CD8-positive, alpha-beta memory T cell (primary cell): ENCODE measurements around the gene GTF3A. TPM values are rescaled to one million over a fixed set of nuclear protein-coding genes. Genes with fewer than 3 reads are reported as not detected.

ENCODE experiments used
- CTCF ChIA-PET: fragments of 350-600 bp; sonication (Branson Sonifier 250); formaldehyde crosslinking; loops from one replicate; lab custom pipeline; 2021; ENCODE audit warnings: antibody characterized with exemption; lab: Charles Lee
- POLR2A ChIA-PET: fragments of 350-600 bp; sonication (Branson Sonifier 250); formaldehyde crosslinking; loops from one replicate; lab custom pipeline; 2021; ENCODE audit warnings: antibody characterized with exemption; lab: Charles Lee
- DNase-seq, 5 donors: peaks; one replicate each; pipeline versions ENCODE4 v3.0.0 to v3.0.0-alpha.2; 2020 to 2022; ENCODE audit warnings: mixed read lengths in 1 of 5
- H3K27ac ChIP-seq: one replicate; pipeline ENCODE4 v1.7.0; 2013; ENCODE audit warnings: low read depth, mild to moderate bottlenecking, low read length, moderate library complexity
- H3K27me3 ChIP-seq: 2 replicates; pipeline ENCODE4 v1.7.0; 2013; ENCODE audit warnings: low read length, mild to moderate bottlenecking; ENCODE audit not compliant: insufficient read depth, poor library complexity, severe bottlenecking
- H3K36me3 ChIP-seq: 2 replicates; pipeline ENCODE4 v1.7.0; 2013; ENCODE audit warnings: mild to moderate bottlenecking, low read length, moderate library complexity; ENCODE audit not compliant: insufficient read depth
- H3K4me1 ChIP-seq: 2 replicates; pipeline ENCODE4 v1.7.0; 2013; ENCODE audit warnings: mild to moderate bottlenecking, low read length, moderate library complexity; ENCODE audit not compliant: insufficient read depth
- H3K4me3 ChIP-seq: 2 replicates; pipeline ENCODE4 v1.7.0; 2013; ENCODE audit warnings: mild to moderate bottlenecking, low read length
- H3K9me3 ChIP-seq: 2 replicates; pipeline ENCODE4 v1.7.0; 2013; ENCODE audit warnings: mild to moderate bottlenecking, low read length
- H3K27ac Mint-ChIP-seq, 8 donors: one replicate each; pipeline ENCODE4 v1.8.0; 2020 to 2021; ENCODE audit warnings: mixed read lengths in 8 of 8, mild to moderate bottlenecking in 6 of 8, inconsistent platforms in 3 of 8, moderate library complexity in 3 of 8
- H3K27me3 Mint-ChIP-seq, 2 donors: one replicate each; pipeline ENCODE4 v1.8.0; 2020 to 2021; ENCODE audit warnings: mixed read lengths in 2 of 2, mild to moderate bottlenecking in 1 of 2, moderate library complexity in 1 of 2
- H3K36me3 Mint-ChIP-seq, 3 donors: one replicate each; pipeline ENCODE4 v1.8.0; 2020 to 2021; ENCODE audit warnings: mixed read lengths in 3 of 3, inconsistent platforms in 1 of 3, mild to moderate bottlenecking in 1 of 3
- H3K4me1 Mint-ChIP-seq, 3 donors: one replicate each; pipeline ENCODE4 v1.8.0; 2020 to 2021; ENCODE audit warnings: mixed read lengths in 3 of 3, inconsistent platforms in 1 of 3, mild to moderate bottlenecking in 1 of 3
- H3K4me3 Mint-ChIP-seq, 7 donors: one replicate each; pipeline ENCODE4 v1.8.0; 2020 to 2021; ENCODE audit warnings: mixed read lengths in 7 of 7, mild to moderate bottlenecking in 6 of 7, moderate library complexity in 4 of 7, inconsistent platforms in 2 of 7
- H3K9me3 Mint-ChIP-seq, 5 donors: one replicate each; pipeline ENCODE4 v1.8.0; 2020 to 2022; ENCODE audit warnings: mixed read lengths in 5 of 5, mild to moderate bottlenecking in 3 of 5, moderate library complexity in 2 of 5, inconsistent platforms in 1 of 5
- polyA plus RNA-seq: library from polyadenylated mRNA; unstranded; fragments of 300-500 nt; fragmentation: Illumina TruSeq; gene quantifications from one replicate; pipeline ENCODE4 v1.2.3, GENCODE V29; 2021
- total RNA-seq, 2 experiments: library from RNA; stranded (reverse); gene quantifications; one replicate each; pipeline ENCODE4 v1.2.3, GENCODE V29; 2021

Gene GTF3A
- total and polyA plus RNA-seq, 3 experiments from 2014 or later, result 296 to 606 (median 323) TPM

GRCh38 chr13:27383104-27383921, 41.1 kb upstream of the GTF3A start:
- H3K4me1 ChIP-seq, result no peaks in the 10 kb centered on the region
- Mint-ChIP-seq H3K27ac (peak overlapping the region in 1 of 8 donors; percentile 65), H3K4me3 (no peak overlapping the region), H3K27me3 (peaks cover 12 to 33% of the 10 kb centered on the region in 2 donors), H3K4me1 (no peaks in the 10 kb centered on the region), H3K9me3 (no peaks in the 10 kb centered on the region), H3K36me3 (no peaks in the 10 kb centered on the region)
- DNase-seq, result no peak
- no peaks in the 10 kb centered on the region for H3K9me3 ChIP-seq
- CTCF ChIA-PET, result interaction anchor here (1.8 kb wide), 1 partner anchor 444 kb away, joined by 5 read pairs; no protein-coding TSS in a partner anchor
- POLR2A ChIA-PET, result interaction anchor here (0.5 kb wide), 1 partner anchor 110 kb away, joined by 3 read pairs; no protein-coding TSS in a partner anchor
- no peak overlapping the region for H3K27ac ChIP-seq
- H3K36me3 ChIP-seq, result no peaks in the 10 kb centered on the region
- no peak overlapping the region for H3K4me3 ChIP-seq
- H3K27me3 ChIP-seq, result no peaks in the 10 kb centered on the region

GRCh38 chr13:27384285-27384684, 40.1 kb upstream of the GTF3A start:
- no peaks in the 10 kb centered on the region for H3K27me3 ChIP-seq
- Mint-ChIP-seq H3K27ac (no peak overlapping the region), H3K4me3 (no peak overlapping the region), H3K4me1 (no peaks in the 10 kb centered on the region), H3K9me3 (no peaks in the 10 kb centered on the region), H3K36me3 (no peaks in the 10 kb centered on the region), H3K27me3 (peaks cover 12 to 29% of the 10 kb centered on the region in 2 donors)
- no peaks in the 10 kb centered on the region for H3K36me3 ChIP-seq
- H3K4me3 ChIP-seq, result no peak overlapping the region
- DNase-seq, result no peak
- no peaks in the 10 kb centered on the region for H3K9me3 ChIP-seq
- no peaks in the 10 kb centered on the region for H3K4me1 ChIP-seq
- no peak overlapping the region for H3K27ac ChIP-seq
- POLR2A ChIA-PET, result no interaction called here
- CTCF ChIA-PET, result interaction anchor here (0.8 kb wide), 1 partner anchor 442 kb away, joined by 3 read pairs; no protein-coding TSS in a partner anchor

GRCh38 chr13:27388241-27388640, 36.2 kb upstream of the GTF3A start:
- no peaks in the 10 kb centered on the region for H3K9me3 Mint-ChIP-seq
- no peaks in the 10 kb centered on the region for H3K27me3 ChIP-seq
- no peaks in the 10 kb centered on the region for H3K36me3 ChIP-seq
- H3K4me1 Mint-ChIP-seq, result no peaks in the 10 kb centered on the region
- no peaks in the 10 kb centered on the region for H3K36me3 Mint-ChIP-seq
- no peak overlapping the region for H3K4me3 Mint-ChIP-seq
- CTCF ChIA-PET, result interaction anchor here (0.8 to 1.2 kb wide), 2 partner anchors 14 to 56 kb away, joined by 3 to 4 read pairs; no protein-coding TSS in a partner anchor
- no peak overlapping the region for H3K27ac ChIP-seq
- H3K9me3 ChIP-seq, result no peaks in the 10 kb centered on the region
- no peaks in the 10 kb centered on the region for H3K4me1 ChIP-seq
- peak overlapping the region in 1 of 8 donors; percentile 52 for H3K27ac Mint-ChIP-seq
- DNase-seq, result no peak
- H3K4me3 ChIP-seq, result no peak overlapping the region
- POLR2A ChIA-PET, result no interaction called here
- H3K27me3 Mint-ChIP-seq, result peaks cover 6 to 9% of the 10 kb centered on the region in 2 donors

DNA sequence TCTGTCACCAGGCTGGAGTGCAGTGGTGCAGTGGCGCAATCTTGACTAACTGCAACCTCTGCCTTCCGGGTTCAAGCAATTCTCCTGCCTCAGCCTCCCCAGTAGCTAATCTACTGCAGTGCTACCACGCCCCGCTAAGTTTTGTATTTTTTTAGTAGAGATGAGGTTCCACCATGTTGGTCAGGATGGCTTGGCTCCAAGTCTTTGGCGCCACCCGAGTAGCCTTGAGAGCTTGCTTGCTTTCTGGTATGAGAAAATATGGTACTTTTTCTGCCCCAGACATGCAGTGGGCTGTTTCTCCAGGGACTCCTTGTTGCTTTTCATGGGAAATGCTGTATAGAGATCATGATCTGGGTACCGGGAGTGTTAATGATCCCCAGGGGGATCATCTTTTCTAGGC, 34.5 kb upstream of the GTF3A start:
- Mint-ChIP-seq H3K27ac (no peak overlapping the region), H3K9me3 (no peaks in the 10 kb centered on the region), H3K27me3 (peaks cover 0 to 6% of the 10 kb centered on the region in 2 donors), H3K4me1 (no peaks in the 10 kb centered on the region), H3K36me3 (no peaks in the 10 kb centered on the region), H3K4me3 (no peak overlapping the region)
- no peak overlapping the region for H3K27ac ChIP-seq
- H3K9me3 ChIP-seq, result no peaks in the 10 kb centered on the region
- H3K27me3 ChIP-seq, result no peaks in the 10 kb centered on the region
- ChIA-PET CTCF (interaction anchor here (1.4 kb wide), 1 partner anchor 436 kb away, joined by 4 read pairs; no protein-coding TSS in a partner anchor), POLR2A (no interaction called here)
- H3K4me1 ChIP-seq, result no peaks in the 10 kb centered on the region
- H3K4me3 ChIP-seq, result no peak overlapping the region
- DNase-seq, result no peak
- no peaks in the 10 kb centered on the region for H3K36me3 ChIP-seq

DNA sequence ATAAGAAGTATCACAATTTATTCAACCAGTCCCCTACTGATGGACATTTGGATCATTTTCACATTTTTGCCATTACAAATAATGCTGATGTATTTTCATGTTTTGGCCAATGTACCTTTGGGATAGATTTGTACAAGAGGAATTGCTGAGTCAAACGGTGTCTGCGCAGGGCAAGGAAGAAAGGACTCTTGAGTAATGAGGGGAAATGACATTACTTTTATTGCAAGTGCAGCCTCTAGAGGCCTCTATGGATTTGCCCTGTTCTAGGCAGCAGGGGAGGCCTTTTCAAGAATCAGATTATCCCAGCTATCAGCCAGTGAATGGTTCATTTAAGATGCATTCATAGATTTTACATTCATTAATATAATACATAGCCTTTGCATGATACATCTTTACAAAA, 32.9 kb upstream of the GTF3A start:
- no peak for DNase-seq
- Mint-ChIP-seq H3K27me3 (peaks cover 3 to 9% of the 10 kb centered on the region in 2 donors), H3K36me3 (no peaks in the 10 kb centered on the region), H3K4me1 (no peaks in the 10 kb centered on the region), H3K9me3 (no peaks in the 10 kb centered on the region), H3K27ac (no peak overlapping the region), H3K4me3 (no peak overlapping the region)
- Histone ChIP-seq H3K27ac (no peak overlapping the region), H3K4me3 (no peak overlapping the region), H3K9me3 (no peaks in the 10 kb centered on the region), H3K27me3 (no peaks in the 10 kb centered on the region), H3K36me3 (no peaks in the 10 kb centered on the region), H3K4me1 (no peaks in the 10 kb centered on the region)
- ChIA-PET CTCF (no interaction called here), POLR2A (no interaction called here)

DNA sequence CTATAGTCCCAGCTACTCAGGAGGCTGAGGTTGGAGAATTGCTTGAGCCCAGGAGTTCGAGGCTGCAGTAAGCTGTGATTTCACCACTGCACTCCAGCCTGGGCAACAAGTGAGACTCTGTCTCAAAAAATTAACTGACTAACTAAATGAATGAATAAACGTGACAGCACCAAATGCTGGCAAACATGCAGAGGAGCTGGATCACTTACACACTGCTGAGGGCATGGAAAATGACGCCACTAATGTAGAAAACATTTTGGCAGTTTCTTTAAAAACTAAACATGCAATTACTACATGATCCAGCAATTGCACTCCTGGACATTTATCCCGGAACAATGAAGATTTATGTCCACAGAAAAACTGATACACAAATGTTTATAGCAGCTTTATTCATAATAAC, 31.3 kb upstream of the GTF3A start:
- Mint-ChIP-seq H3K27ac (no peak overlapping the region), H3K4me3 (no peak overlapping the region), H3K27me3 (peaks cover 3 to 19% of the 10 kb centered on the region in 2 donors), H3K4me1 (no peaks in the 10 kb centered on the region), H3K36me3 (no peaks in the 10 kb centered on the region), H3K9me3 (no peaks in the 10 kb centered on the region)
- no peaks in the 10 kb centered on the region for H3K9me3 ChIP-seq
- no peaks in the 10 kb centered on the region for H3K27me3 ChIP-seq
- H3K4me3 ChIP-seq, result no peak overlapping the region
- no peak for DNase-seq
- H3K4me1 ChIP-seq, result no peaks in the 10 kb centered on the region
- H3K36me3 ChIP-seq, result no peaks in the 10 kb centered on the region
- POLR2A ChIA-PET, result no interaction called here
- no peak overlapping the region for H3K27ac ChIP-seq
- CTCF ChIA-PET, result interaction anchor here (1.0 kb wide), 1 partner anchor 32 kb away, joined by 3 read pairs; the partner anchor contains the start of gene GTF3A

DNA sequence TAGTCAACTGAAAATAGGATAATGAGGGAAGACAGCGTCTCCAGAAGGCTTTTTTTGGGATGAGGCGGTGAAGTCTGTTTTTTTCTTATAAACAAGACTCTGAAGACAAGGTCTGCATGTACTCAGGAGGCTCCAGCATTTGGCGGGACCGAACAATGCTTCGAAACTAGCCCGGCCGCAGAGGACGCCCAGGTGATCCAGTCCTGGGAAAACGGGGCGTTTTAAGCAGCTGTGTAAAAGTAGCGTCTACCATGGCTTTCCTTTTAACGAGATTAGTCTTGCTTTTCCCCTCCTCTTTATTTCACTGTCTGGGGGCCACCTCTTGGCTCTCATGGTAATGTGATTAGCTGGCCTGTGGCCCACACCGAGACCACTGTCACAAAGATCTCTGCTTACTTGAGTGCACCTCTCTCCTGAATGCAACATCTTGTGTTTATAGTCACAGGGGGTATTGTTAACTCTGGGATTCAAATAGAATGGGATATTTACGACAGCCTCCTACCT, 29.4 kb upstream of the GTF3A start:
- ChIA-PET POLR2A (no interaction called here), CTCF (no interaction called here)
- H3K27ac ChIP-seq, result no peak overlapping the region
- no peak for DNase-seq
- H3K27me3 ChIP-seq, result no peaks in the 10 kb centered on the region
- H3K4me1 ChIP-seq, result no peaks in the 10 kb centered on the region
- H3K27me3 Mint-ChIP-seq, result peaks cover 3 to 28% of the 10 kb centered on the region in 2 donors
- no peak overlapping the region for H3K4me3 Mint-ChIP-seq
- no peak overlapping the region for H3K4me3 ChIP-seq
- no peaks in the 10 kb centered on the region for H3K36me3 Mint-ChIP-seq
- H3K36me3 ChIP-seq, result no peaks in the 10 kb centered on the region
- H3K27ac Mint-ChIP-seq, result no peak overlapping the region
- H3K9me3 Mint-ChIP-seq, result no peaks in the 10 kb centered on the region
- H3K4me1 Mint-ChIP-seq, result no peaks in the 10 kb centered on the region
- no peaks in the 10 kb centered on the region for H3K9me3 ChIP-seq

GRCh38 chr13:27396252-27396846, 28.1 kb upstream of the GTF3A start:
- no peaks in the 10 kb centered on the region for H3K4me1 ChIP-seq
- DNase-seq, result no peak
- H3K36me3 ChIP-seq, result no peaks in the 10 kb centered on the region
- no peak overlapping the region for H3K27ac ChIP-seq
- H3K36me3 Mint-ChIP-seq, result no peaks in the 10 kb centered on the region
- no peaks in the 10 kb centered on the region for H3K4me1 Mint-ChIP-seq
- H3K27me3 ChIP-seq, result no peaks in the 10 kb centered on the region
- ChIA-PET POLR2A (no interaction called here), CTCF (no interaction called here)
- H3K27ac Mint-ChIP-seq, result no peak overlapping the region
- no peaks in the 10 kb centered on the region for H3K9me3 Mint-ChIP-seq
- H3K4me3 ChIP-seq, result no peak overlapping the region
- H3K27me3 Mint-ChIP-seq, result peaks cover 3 to 32% of the 10 kb centered on the region in 2 donors
- H3K4me3 Mint-ChIP-seq, result no peak overlapping the region
- no peaks in the 10 kb centered on the region for H3K9me3 ChIP-seq
